ENCODE data around the gene CXXC4.

- TF ChIP-seq, protein P1, sequence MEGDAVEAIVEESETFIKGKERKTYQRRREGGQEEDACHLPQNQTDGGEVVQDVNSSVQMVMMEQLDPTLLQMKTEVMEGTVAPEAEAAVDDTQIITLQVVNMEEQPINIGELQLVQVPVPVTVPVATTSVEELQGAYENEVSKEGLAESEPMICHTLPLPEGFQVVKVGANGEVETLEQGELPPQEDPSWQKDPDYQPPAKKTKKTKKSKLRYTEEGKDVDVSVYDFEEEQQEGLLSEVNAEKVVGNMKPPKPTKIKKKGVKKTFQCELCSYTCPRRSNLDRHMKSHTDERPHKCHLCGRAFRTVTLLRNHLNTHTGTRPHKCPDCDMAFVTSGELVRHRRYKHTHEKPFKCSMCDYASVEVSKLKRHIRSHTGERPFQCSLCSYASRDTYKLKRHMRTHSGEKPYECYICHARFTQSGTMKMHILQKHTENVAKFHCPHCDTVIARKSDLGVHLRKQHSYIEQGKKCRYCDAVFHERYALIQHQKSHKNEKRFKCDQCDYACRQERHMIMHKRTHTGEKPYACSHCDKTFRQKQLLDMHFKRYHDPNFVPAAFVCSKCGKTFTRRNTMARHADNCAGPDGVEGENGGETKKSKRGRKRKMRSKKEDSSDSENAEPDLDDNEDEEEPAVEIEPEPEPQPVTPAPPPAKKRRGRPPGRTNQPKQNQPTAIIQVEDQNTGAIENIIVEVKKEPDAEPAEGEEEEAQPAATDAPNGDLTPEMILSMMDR (IDR thresholded peaks at IDR 0.05; ENCODE audit: low read depth, low read length), result no peak
- no peak for TF ChIP-seq EZH2phosphoT487 (IDR thresholded peaks at IDR 0.05; ENCODE audit: low read depth)
Observed at GRCh38 chr4:104421566-104421965, 73.1 kb downstream of the CXXC4 start.
